ENCODE results near the gene SLC24A3. TPM values are rescaled to one million over a fixed set of nuclear protein-coding genes. Genes with fewer than 3 reads are reported as not detected.
A peak's percentile ranks its signal among the peaks of the same experiment; 100 is the strongest.

The SLC24A3 gene
- total RNA-seq, 1 experiment from 2014 or later: 46.0 TPM

GRCh38 chr20:19193349-19193748 is 19.1 kb upstream of the SLC24A3 start:
- no peaks in the 10 kb centered on the region for H3K4me1 ChIP-seq (ENCODE audit: insufficient read depth, low read length, poor library complexity, severe bottlenecking)
- H3K27me3 ChIP-seq (replicated peaks; ENCODE audit: insufficient read depth, low read depth, low read length, poor library complexity): no peaks in the 10 kb centered on the region
- H3K4me3 ChIP-seq (ENCODE audit: low read depth, low read length, poor library complexity, severe bottlenecking): no peak overlapping the region
- DNase-seq (ENCODE audit: low spot score): no peak
- ChIA-PET CTCF (no interaction called here), POLR2A (ENCODE audit: low non-redundant PET) (no interaction called here)
- BruUV-seq (replicated peaks): no TSS peak
- intact Hi-C loops (cut with micrococcal nuclease; ENCODE audit: unreplicated experiment): no loop called here
- H3K36me3 ChIP-seq (ENCODE audit: insufficient read depth, low read length, poor library complexity, severe bottlenecking): no peaks in the 10 kb centered on the region
- TF ChIP-seq CTCF (conservative IDR thresholded peaks at IDR 0.05; ENCODE audit: low read depth, low read length): no peak
- no peak for TF ChIP-seq EZH2 (IDR thresholded peaks at IDR 0.05; ENCODE audit: borderline replicate concordance, low read depth, low read length, poor library complexity, severe bottlenecking)
- H3K9me3 ChIP-seq (ENCODE audit: low read depth, low read length, poor library complexity, severe bottlenecking): no peaks in the 10 kb centered on the region
- no peak overlapping the region for H3K27ac ChIP-seq (ENCODE audit: low read depth, low read length, poor library complexity, severe bottlenecking)

GRCh38 chr20:19205981-19206396 is 6.5 kb upstream of the SLC24A3 start:
- no peak overlapping the region for H3K4me3 ChIP-seq (ENCODE audit: low read depth, low read length, poor library complexity, severe bottlenecking)
- BruUV-seq (replicated peaks): no TSS peak
- CTCF ChIA-PET: interaction anchor here (0.6 to 1.4 kb wide), 3 partner anchors 10 to 378 kb away, joined by 3 to 21 read pairs (median 4); no protein-coding TSS in a partner anchor
- peaks cover 53% of the 10 kb centered on the region for H3K4me1 ChIP-seq (ENCODE audit: insufficient read depth, low read length, poor library complexity, severe bottlenecking)
- DNase-seq (ENCODE audit: low spot score): peak; percentile 81
- H3K27ac ChIP-seq (ENCODE audit: low read depth, low read length, poor library complexity, severe bottlenecking): no peak overlapping the region
- no peaks in the 10 kb centered on the region for H3K9me3 ChIP-seq (ENCODE audit: low read depth, low read length, poor library complexity, severe bottlenecking)
- POLR2A ChIA-PET (ENCODE audit: low non-redundant PET): no interaction called here
- intact Hi-C loops (cut with micrococcal nuclease; ENCODE audit: unreplicated experiment): loop anchor here (2.0 kb wide), 1 partner anchor 457 kb away; no protein-coding TSS in a partner anchor
- H3K36me3 ChIP-seq (ENCODE audit: insufficient read depth, low read length, poor library complexity, severe bottlenecking): peaks cover 9% of the 10 kb centered on the region
- TF ChIP-seq EZH2 (IDR thresholded peaks at IDR 0.05; ENCODE audit: borderline replicate concordance, low read depth, low read length, poor library complexity, severe bottlenecking) (no peak), CTCF (conservative IDR thresholded peaks at IDR 0.05; ENCODE audit: low read depth, low read length) (peak; percentile 99)
- no peaks in the 10 kb centered on the region for H3K27me3 ChIP-seq (replicated peaks; ENCODE audit: insufficient read depth, low read depth, low read length, poor library complexity)

GRCh38 chr20:19207541-19207940 is 4.9 kb upstream of the SLC24A3 start:
- no peaks in the 10 kb centered on the region for H3K9me3 ChIP-seq (ENCODE audit: low read depth, low read length, poor library complexity, severe bottlenecking)
- BruUV-seq (replicated peaks): no TSS peak
- H3K4me3 ChIP-seq (ENCODE audit: low read depth, low read length, poor library complexity, severe bottlenecking): no peak overlapping the region
- no peaks in the 10 kb centered on the region for H3K27me3 ChIP-seq (replicated peaks; ENCODE audit: insufficient read depth, low read depth, low read length, poor library complexity)
- H3K36me3 ChIP-seq (ENCODE audit: insufficient read depth, low read length, poor library complexity, severe bottlenecking): peaks cover 9% of the 10 kb centered on the region
- no peak for DNase-seq (ENCODE audit: low spot score)
- ChIA-PET POLR2A (ENCODE audit: low non-redundant PET) (interaction anchor here (0.6 kb wide), 1 partner anchor 909 kb away, joined by 4 read pairs; no protein-coding TSS in a partner anchor), CTCF (no interaction called here)
- TF ChIP-seq CTCF (conservative IDR thresholded peaks at IDR 0.05; ENCODE audit: low read depth, low read length) (no peak), EZH2 (IDR thresholded peaks at IDR 0.05; ENCODE audit: borderline replicate concordance, low read depth, low read length, poor library complexity, severe bottlenecking) (no peak)
- peak overlapping the region; percentile 49 for H3K27ac ChIP-seq (ENCODE audit: low read depth, low read length, poor library complexity, severe bottlenecking)
- peaks cover 59% of the 10 kb centered on the region for H3K4me1 ChIP-seq (ENCODE audit: insufficient read depth, low read length, poor library complexity, severe bottlenecking)
- intact Hi-C loops (cut with micrococcal nuclease; ENCODE audit: unreplicated experiment): loop anchor here (2.0 kb wide), 1 partner anchor 455 kb away; no protein-coding TSS in a partner anchor
